T-helper 1 cell treated with Interleukin-12 subunit alpha and Interleukin-12 subunit beta and Interleukin-4 antibody, amounts not matched to agents 30 ng/mL and 1 ng/mL, for 36 hours (primary cell): Measurements from ENCODE around the gene HSPA12B. TPM values are rescaled to one million over a fixed set of nuclear protein-coding genes. Genes with fewer than 3 reads are reported as not detected.

ENCODE experiments used
- intact Hi-C: fragments of 100-400 bp; cut with micrococcal nuclease; formaldehyde crosslinking; loops from one replicate; pipeline ENCODE4 v1.15.1; 2024
- total RNA-seq: library from RNA; stranded (reverse); gene quantifications from 2 replicates; pipeline ENCODE4 v1.2.3, GENCODE V29; 2022

Gene HSPA12B
- total RNA-seq, 1 donor from 2014 or later, result not detected

- intact Hi-C loops, result loop anchor here (1.0 kb wide), 1 partner anchor 23 kb away; no protein-coding TSS in a partner anchor
These were observed 12.6 kb downstream of the HSPA12B start for GRCh38 chr20:3744806-3745685.

- intact Hi-C loops, result loop anchor here (1.0 kb wide), 1 partner anchor 23 kb away; no protein-coding TSS in a partner anchor
These were observed 13.2 kb downstream of the HSPA12B start for GRCh38 chr20:3745686-3746173.

GRCh38 chr20:3747471-3747870, 15.0 kb downstream of the HSPA12B start:
- intact Hi-C loops, result no loop called here

GRCh38 chr20:3748073-3748472, 15.6 kb downstream of the HSPA12B start:
- intact Hi-C loops, result no loop called here

- intact Hi-C loops, result loop anchor here (1.0 kb wide), 1 partner anchor 18 kb away; the partner anchor contains the start of gene ADISSP
These were observed 16.7 kb downstream of the HSPA12B start for GRCh38 chr20:3749087-3749688.

- intact Hi-C loops, result loop anchor here (1.0 kb wide), 1 partner anchor 17 kb away; the partner anchor contains the start of gene ADISSP
These were observed 17.4 kb downstream of the HSPA12B start for GRCh38 chr20:3749689-3750531.

GRCh38 chr20:3751305-3751674, 18.8 kb downstream of the HSPA12B start:
- intact Hi-C loops, result no loop called here

GRCh38 chr20:3751675-3752385, 19.3 kb downstream of the HSPA12B start:
- intact Hi-C loops, result loop anchor here (2.0 kb wide), 1 partner anchor 29 kb away; the partner anchor contains the start of gene SPEF1

GRCh38 chr20:3752386-3752759, 19.9 kb downstream of the HSPA12B start:
- intact Hi-C loops, result loop anchor here (2.0 kb wide), 1 partner anchor 28 kb away; the partner anchor contains the start of gene SPEF1

- intact Hi-C loops, result loop anchor here (1.0 to 2.0 kb wide), 5 partner anchors 15 to 332 kb away; partner anchors contain the start of genes AP5S1 and SPEF1
These were observed 20.6 kb downstream of the HSPA12B start for GRCh38 chr20:3753098-3753497.

- intact Hi-C loops, result loop anchor here (1.0 to 2.0 kb wide), 5 partner anchors 15 to 332 kb away; partner anchors contain the start of genes AP5S1 and SPEF1
These were observed 21.2 kb downstream of the HSPA12B start for GRCh38 chr20:3753501-3754275.

- intact Hi-C loops, result no loop called here
These were observed 21.8 kb downstream of the HSPA12B start for GRCh38 chr20:3754276-3754630.

- intact Hi-C loops, result no loop called here
These were observed 22.8 kb downstream of the HSPA12B start for GRCh38 chr20:3755269-3755668.

- intact Hi-C loops, result no loop called here
These were observed 23.5 kb downstream of the HSPA12B start for GRCh38 chr20:3755814-3756480.

- intact Hi-C loops, result no loop called here
These were observed 24.8 kb downstream of the HSPA12B start for GRCh38 chr20:3757268-3757667.

- intact Hi-C loops, result no loop called here
These were observed 26.1 kb downstream of the HSPA12B start for GRCh38 chr20:3758566-3758965.

- intact Hi-C loops, result no loop called here
These were observed 26.9 kb downstream of the HSPA12B start for GRCh38 chr20:3759316-3759823.

GRCh38 chr20:3759884-3760283, 27.4 kb downstream of the HSPA12B start:
- intact Hi-C loops, result no loop called here
